MCF 10A (cell line): ENCODE measurements around the gene RPS19BP1. TPM values are rescaled to one million over a fixed set of nuclear protein-coding genes. Genes with fewer than 3 reads are reported as not detected.

Experiments
- BruUV-seq: library from RNA; stranded (reverse); fragments of 400-500 nt; replicated peaks from 2 replicates; lab custom pipeline; 2021; lab: Mats Ljungman, UMichigan
- CTCF ChIA-PET: fragments of 300-600 bp; sonication (Branson Sonifier 250); formaldehyde crosslinking; extraction: SDS; loops from one replicate; lab custom pipeline; 2021; ENCODE audit warnings: antibody characterized with exemption, inconsistent platforms; lab: Yijun Ruan, JAX
- POLR2A ChIA-PET: fragments of 300-600, 350-650 bp; sonication (Branson Sonifier 250); formaldehyde crosslinking; extraction: SDS; loops from one replicate; lab custom pipeline; 2020; ENCODE audit warnings: antibody characterized with exemption, inconsistent platforms; lab: Yijun Ruan, JAX
- DNase-seq: peaks from one replicate; pipeline ENCODE4 v3.0.0-alpha.2; 2018; ENCODE audit not compliant: unreplicated experiment
- H3K27ac Mint-ChIP-seq: one replicate; pipeline ENCODE4 v1.8.0; 2022; ENCODE audit warnings: mild to moderate bottlenecking, low read depth, mixed read lengths; ENCODE audit not compliant: unreplicated experiment
- H3K27me3 Mint-ChIP-seq: one replicate; pipeline ENCODE4 v1.8.0; 2022; ENCODE audit warnings: mixed read lengths; ENCODE audit not compliant: insufficient read depth, unreplicated experiment
- H3K36me3 Mint-ChIP-seq: one replicate; pipeline ENCODE4 v1.8.0; 2022; ENCODE audit warnings: mild to moderate bottlenecking, moderate library complexity, mixed read lengths; ENCODE audit not compliant: insufficient read depth, unreplicated experiment
- H3K4me1 Mint-ChIP-seq: one replicate; pipeline ENCODE4 v1.8.0; 2022; ENCODE audit warnings: mixed read lengths; ENCODE audit not compliant: insufficient read depth, unreplicated experiment
- H3K4me3 Mint-ChIP-seq: one replicate; pipeline ENCODE4 v1.8.0; 2022; ENCODE audit warnings: mild to moderate bottlenecking, moderate library complexity, mixed read lengths; ENCODE audit not compliant: unreplicated experiment
- H3K9me3 Mint-ChIP-seq: one replicate; pipeline ENCODE4 v1.8.0; 2022; ENCODE audit warnings: mixed read lengths; ENCODE audit not compliant: unreplicated experiment
- intact Hi-C: fragments of 100-400 bp; cut with micrococcal nuclease; formaldehyde crosslinking; loops from 2 replicates; pipeline ENCODE4 v1.14.1; 2022
- total RNA-seq: library from RNA; stranded (reverse); gene quantifications from 2 replicates; pipeline ENCODE4 v1.2.3, GENCODE V29; 2022
- TF ChIP-seq, protein P1 (sequence below): fragments of 200-600 bp; IDR thresholded peaks from one replicate; pipeline ENCODE4 v1.8.0; 2022; ENCODE audit warnings: antibody characterized with exemption, mild to moderate bottlenecking; ENCODE audit not compliant: unreplicated experiment

Gene RPS19BP1
- total RNA-seq, 1 experiment from 2014 or later, result 104 TPM

DNA sequence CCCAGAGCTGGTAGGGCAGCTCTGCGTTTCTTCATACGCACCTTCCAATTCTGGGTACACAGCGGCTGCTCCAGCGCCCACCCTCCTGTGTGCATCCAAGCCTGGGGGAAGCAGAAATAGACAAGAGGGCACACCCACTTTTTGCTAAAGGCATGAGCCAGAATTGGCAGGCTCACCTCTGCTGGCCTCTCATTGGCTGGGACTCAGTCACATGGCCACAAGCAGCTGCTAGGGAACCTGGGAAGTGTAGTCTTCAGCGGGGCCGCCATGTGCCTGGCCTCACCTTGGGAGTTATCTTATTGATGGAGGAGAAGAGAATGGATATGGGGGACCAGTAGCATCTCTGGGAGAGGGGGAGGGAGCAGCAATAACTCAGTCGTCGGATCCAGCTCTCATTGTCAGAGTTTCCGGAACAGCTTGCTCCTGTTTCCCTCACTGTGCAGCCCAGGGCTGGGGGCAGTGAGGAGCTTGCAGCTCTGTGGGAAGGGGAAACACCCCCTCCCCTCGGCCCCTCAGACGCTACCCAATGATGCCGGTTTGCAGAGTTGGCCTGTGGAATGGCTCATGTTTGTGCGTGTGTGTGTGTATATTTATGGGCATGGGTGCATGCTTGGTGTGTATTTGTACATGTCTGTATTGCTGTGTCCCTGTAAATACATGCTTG, 42.3 kb downstream of the RPS19BP1 start:
- H3K9me3 Mint-ChIP-seq, result no peaks in the 10 kb centered on the region
- no TSS peak for BruUV-seq
- DNase-seq, result peak; percentile 86
- no peaks in the 10 kb centered on the region for H3K27me3 Mint-ChIP-seq
- H3K4me3 Mint-ChIP-seq, result no peak overlapping the region
- no peak overlapping the region for H3K27ac Mint-ChIP-seq
- intact Hi-C loops, result no loop called here
- CTCF ChIA-PET, result interaction anchor here (0.6 kb wide), 2 partner anchors 90 to 97 kb away, joined by 3 read pairs; no protein-coding TSS in a partner anchor
- no peaks in the 10 kb centered on the region for H3K4me1 Mint-ChIP-seq
- TF ChIP-seq, protein P1, sequence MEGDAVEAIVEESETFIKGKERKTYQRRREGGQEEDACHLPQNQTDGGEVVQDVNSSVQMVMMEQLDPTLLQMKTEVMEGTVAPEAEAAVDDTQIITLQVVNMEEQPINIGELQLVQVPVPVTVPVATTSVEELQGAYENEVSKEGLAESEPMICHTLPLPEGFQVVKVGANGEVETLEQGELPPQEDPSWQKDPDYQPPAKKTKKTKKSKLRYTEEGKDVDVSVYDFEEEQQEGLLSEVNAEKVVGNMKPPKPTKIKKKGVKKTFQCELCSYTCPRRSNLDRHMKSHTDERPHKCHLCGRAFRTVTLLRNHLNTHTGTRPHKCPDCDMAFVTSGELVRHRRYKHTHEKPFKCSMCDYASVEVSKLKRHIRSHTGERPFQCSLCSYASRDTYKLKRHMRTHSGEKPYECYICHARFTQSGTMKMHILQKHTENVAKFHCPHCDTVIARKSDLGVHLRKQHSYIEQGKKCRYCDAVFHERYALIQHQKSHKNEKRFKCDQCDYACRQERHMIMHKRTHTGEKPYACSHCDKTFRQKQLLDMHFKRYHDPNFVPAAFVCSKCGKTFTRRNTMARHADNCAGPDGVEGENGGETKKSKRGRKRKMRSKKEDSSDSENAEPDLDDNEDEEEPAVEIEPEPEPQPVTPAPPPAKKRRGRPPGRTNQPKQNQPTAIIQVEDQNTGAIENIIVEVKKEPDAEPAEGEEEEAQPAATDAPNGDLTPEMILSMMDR, result no peak
- no peaks in the 10 kb centered on the region for H3K36me3 Mint-ChIP-seq
- POLR2A ChIA-PET, result interaction anchor here (0.6 to 3.0 kb wide), 8 partner anchors 11 to 171 kb away, joined by 3 to 15 read pairs (median 4); partner anchors contain the start of genes ATF4, MIEF1 and RPL3

DNA sequence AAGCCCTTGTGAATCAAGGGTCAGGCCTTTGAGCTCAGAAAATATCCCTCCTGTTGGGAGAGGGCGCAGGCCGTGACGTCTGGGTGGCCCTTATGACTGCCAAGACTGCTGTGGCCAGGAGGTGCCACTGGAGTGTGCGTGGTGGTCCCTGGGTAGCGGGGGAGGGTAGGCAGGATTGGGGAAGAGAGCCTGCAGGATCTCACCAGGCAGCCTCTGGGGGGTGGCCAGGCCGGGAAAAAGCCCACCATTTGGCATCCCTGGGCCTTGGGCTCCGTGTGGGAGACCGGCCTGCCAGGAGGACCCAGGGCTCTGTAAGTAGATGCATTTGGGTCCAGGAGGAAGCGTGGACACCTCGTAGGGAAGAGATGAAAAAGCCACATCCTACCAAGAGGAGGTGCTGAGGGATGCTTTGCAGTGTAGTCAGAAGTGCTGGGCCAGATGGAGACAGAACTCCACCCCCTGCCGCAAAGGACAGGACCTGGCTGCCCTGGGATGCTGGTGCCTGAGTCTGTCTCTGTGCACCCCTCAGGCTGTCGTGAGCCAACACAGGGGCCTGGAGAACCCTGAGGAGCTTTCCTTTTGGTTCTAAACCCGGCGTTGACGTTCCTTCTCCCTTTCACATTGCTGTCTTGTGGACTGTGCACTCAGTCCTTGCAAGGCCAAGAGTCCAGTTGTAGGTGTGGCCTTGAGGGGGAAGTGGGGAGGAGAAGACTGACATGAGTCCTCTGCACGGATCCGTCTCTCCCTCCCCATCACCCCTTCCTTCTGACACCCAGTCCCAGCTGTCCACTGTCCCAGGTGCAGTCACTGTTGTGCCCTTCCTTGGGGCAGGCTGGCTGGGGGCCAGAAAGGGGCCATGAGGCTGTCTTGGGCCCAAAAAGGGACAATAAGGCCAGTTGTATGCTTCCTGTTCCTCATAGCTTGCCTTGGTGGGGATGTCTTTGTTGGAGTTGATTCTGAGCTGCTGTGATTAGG, 43.2 kb downstream of the RPS19BP1 start:
- H3K36me3 Mint-ChIP-seq, result no peaks in the 10 kb centered on the region
- CTCF ChIA-PET, result interaction anchor here (0.6 kb wide), 4 partner anchors 41 to 510 kb away, joined by 3 to 4 read pairs (median 3); no protein-coding TSS in a partner anchor
- H3K9me3 Mint-ChIP-seq, result no peaks in the 10 kb centered on the region
- no peak overlapping the region for H3K27ac Mint-ChIP-seq
- H3K4me1 Mint-ChIP-seq, result no peaks in the 10 kb centered on the region
- DNase-seq, result no peak
- intact Hi-C loops, result no loop called here
- H3K4me3 Mint-ChIP-seq, result no peak overlapping the region
- H3K27me3 Mint-ChIP-seq, result no peaks in the 10 kb centered on the region
- no TSS peak for BruUV-seq
- TF ChIP-seq, protein P1, result no peak
- POLR2A ChIA-PET, result interaction anchor here (0.6 to 3.0 kb wide), 7 partner anchors 11 to 40 kb away, joined by 3 to 15 read pairs (median 4); partner anchors contain the start of genes ATF4 and MIEF1

DNA sequence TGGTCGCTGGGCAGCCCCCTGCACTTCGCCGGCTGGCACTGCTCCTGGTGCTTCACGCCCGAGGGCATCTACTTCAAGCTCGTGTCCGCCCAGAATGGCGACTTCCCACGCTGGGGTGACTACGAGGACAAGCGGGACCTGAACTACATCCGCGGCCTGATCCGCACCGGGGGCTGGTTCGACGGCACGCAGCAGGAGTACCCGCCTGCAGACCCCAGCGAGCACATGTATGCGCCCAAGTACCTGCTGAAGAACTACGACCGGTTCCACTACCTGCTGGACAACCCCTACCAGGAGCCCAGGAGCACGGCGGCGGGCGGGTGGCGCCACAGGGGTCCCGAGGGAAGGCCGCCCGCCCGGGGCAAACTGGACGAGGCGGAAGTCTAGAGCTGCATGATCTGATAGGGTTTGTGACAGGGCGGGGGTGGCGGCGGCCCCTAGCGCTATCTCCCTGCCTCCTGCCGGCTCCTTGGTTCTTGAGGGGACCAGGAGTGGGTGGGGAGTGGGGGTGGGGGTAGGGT, 43.9 kb downstream of the RPS19BP1 start:
- no TSS peak for BruUV-seq
- CTCF ChIA-PET, result interaction anchor here (0.6 to 0.7 kb wide), 2 partner anchors 511 to 948 kb away, joined by 3 to 4 read pairs; no protein-coding TSS in a partner anchor
- Mint-ChIP-seq H3K27ac (no peak overlapping the region), H3K9me3 (no peaks in the 10 kb centered on the region), H3K27me3 (no peaks in the 10 kb centered on the region), H3K36me3 (no peaks in the 10 kb centered on the region), H3K4me1 (no peaks in the 10 kb centered on the region), H3K4me3 (no peak overlapping the region)
- intact Hi-C loops, result no loop called here
- POLR2A ChIA-PET, result no interaction called here
- no peak for DNase-seq
- TF ChIP-seq, protein P1, result no peak
